ENCODE results near the gene CXCL1. TPM values are rescaled to one million over a fixed set of nuclear protein-coding genes. Genes with fewer than 3 reads are reported as not detected.

The CXCL1 gene
- total RNA-seq, 1 donor from 2014 or later, result not detected

GRCh38 chr4:73916172-73916925, 47.2 kb downstream of the CXCL1 start:
- intact Hi-C loops (cut with micrococcal nuclease), result no loop called here

DNA sequence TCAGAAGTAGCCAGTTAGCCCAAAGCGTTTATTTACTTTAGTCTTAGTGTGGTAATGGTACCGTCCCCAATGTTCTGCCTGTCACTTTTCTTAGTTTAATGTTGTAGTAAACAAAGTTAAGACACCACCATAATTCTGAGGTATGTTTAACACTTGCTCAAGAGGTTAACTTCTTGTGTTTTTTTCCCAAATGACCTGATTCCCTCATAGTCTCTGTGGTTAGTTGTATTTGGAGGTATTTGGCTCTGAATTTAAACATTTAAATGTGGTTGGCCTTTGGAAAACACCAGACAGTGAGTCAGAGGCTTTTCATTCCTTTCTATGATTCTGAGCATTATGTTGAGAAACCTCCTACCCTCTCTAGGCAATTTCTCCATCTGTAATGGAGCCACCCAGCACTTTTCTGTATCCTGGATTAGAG, 47.9 kb downstream of the CXCL1 start:
- intact Hi-C loops (cut with micrococcal nuclease), result no loop called here

DNA sequence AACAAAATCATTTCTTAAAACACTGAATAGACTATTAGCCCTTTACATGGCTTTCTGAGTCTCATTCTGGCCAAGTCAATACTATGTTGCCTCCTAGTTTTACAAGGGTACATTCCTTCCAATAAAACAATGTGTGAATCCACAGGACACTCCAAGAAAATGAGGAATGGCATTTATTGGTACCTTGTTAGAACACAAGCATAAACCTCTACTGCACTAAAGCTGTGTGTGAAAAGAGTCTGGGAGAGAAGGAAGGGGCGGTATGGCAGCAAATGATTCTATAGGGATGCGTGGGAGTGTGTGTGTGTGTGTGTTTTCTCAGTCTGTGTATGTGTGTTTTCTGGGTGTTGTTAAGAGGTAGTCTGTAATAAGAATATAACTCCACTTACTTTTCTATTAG, 48.9 kb downstream of the CXCL1 start:
- intact Hi-C loops (cut with micrococcal nuclease), result no loop called here

- intact Hi-C loops (cut with micrococcal nuclease), result loop anchor here (5.0 kb wide), 1 partner anchor 187 kb away; no protein-coding TSS in a partner anchor
Measured at GRCh38 chr4:73919691-73920090, 50.5 kb downstream of the CXCL1 start.

Other genes with a start within 250 kb of the CXCL1 start
- not detected in 2 replicates for gene RASSF6, start 249.0 kb upstream of the CXCL1 start, total RNA-seq
- gene CXCL8, start 128.8 kb upstream of the CXCL1 start, total RNA-seq, result 7.6 and 9.1 TPM in 2 replicates
- not detected in 2 replicates for gene CXCL6, start 32.7 kb upstream of the CXCL1 start, total RNA-seq
- not detected in 2 replicates for gene PF4V1, start 16.1 kb upstream of the CXCL1 start, total RNA-seq
- gene PF4, start 112.6 kb downstream of the CXCL1 start, total RNA-seq, result not detected in 2 replicates
- gene PPBP, start 118.8 kb downstream of the CXCL1 start, total RNA-seq, result not detected in 2 replicates
- gene CXCL5, start 129.3 kb downstream of the CXCL1 start, total RNA-seq, result not detected in 2 replicates
- gene CXCL3, start 169.3 kb downstream of the CXCL1 start, total RNA-seq, result 0.12 TPM in 1 of 2 replicates, not detected in the other
- 0.44 TPM in 1 of 2 replicates, not detected in the other for gene CXCL2, start 229.8 kb downstream of the CXCL1 start, total RNA-seq

All from T-helper 1 cell treated with Interleukin-12 subunit alpha and Interleukin-12 subunit beta and Interleukin-4 antibody, amounts not matched to agents 30 ng/mL and 1 ng/mL, for 36 hours (primary cell).